T-helper 2 cell treated with Interferon-gamma antibody and Interleukin-4, amounts not matched to agents 100 ng/mL and 5 ng/mL, for 36 hours (primary cell): ENCODE results near the gene TEX13B. TPM values are rescaled to one million over a fixed set of nuclear protein-coding genes. Genes with fewer than 3 reads are reported as not detected.

Experiments used
- intact Hi-C: fragments of 100-400 bp; cut with micrococcal nuclease; formaldehyde crosslinking; loops from one replicate; pipeline ENCODE4 v1.15.1; 2023
- total RNA-seq: library from RNA; stranded (reverse); gene quantifications from 2 replicates; pipeline ENCODE4 v1.2.3, GENCODE V29; 2022

Gene TEX13B
- total RNA-seq, 1 donor from 2014 or later, result not detected

GRCh38 chrX:107936434-107936730, 45.8 kb downstream of the TEX13B start:
- intact Hi-C loops, result no loop called here

GRCh38 chrX:107935664-107936433, 46.3 kb downstream of the TEX13B start:
- intact Hi-C loops, result no loop called here

- intact Hi-C loops, result no loop called here
These were observed 47.0 kb downstream of the TEX13B start for GRCh38 chrX:107935200-107935599.

- intact Hi-C loops, result no loop called here
These were observed 47.9 kb downstream of the TEX13B start for GRCh38 chrX:107934262-107934661.

Other genes with a start within 250 kb of the TEX13B start
- gene TSC22D3, start 206.6 kb downstream of the TEX13B start, total RNA-seq, result 23.8 and 24.6 TPM in 2 replicates
- not detected in 2 replicates for gene NCBP2L, start 204.6 kb downstream of the TEX13B start, total RNA-seq
- 2.2 and 2.9 TPM in 2 replicates for gene MID2, start 156.5 kb downstream of the TEX13B start, total RNA-seq
- 6.7 and 9.0 TPM in 2 replicates for gene VSIG1, start 62.7 kb upstream of the TEX13B start, total RNA-seq
- 30.9 and 31.9 TPM in 2 replicates for gene PSMD10, start 109.2 kb upstream of the TEX13B start, total RNA-seq
- gene ATG4A, start 109.4 kb upstream of the TEX13B start, total RNA-seq, result 10.0 and 11.1 TPM in 2 replicates